NCI-H226 (cell line): ENCODE results near the gene ZBTB11.
A peak's percentile ranks its signal among the peaks of the same experiment; 100 is the strongest.
"Not testable (repeated sequence)": the region's sequence is repeated elsewhere in the genome, so short reads cannot be mapped to it uniquely, and the experiment has no call there.

Experiments used
- DNase-seq: peaks from one replicate; pipeline ENCODE4 v3.0.0-alpha.2; 2015

ZBTB11 gene

GRCh38 chr3:101676765-101677435 lies at the start of gene ZBTB11:
ZBTB11 (minus strand) TSS chr3:101677132; CDS start chr3:101676914, 218 bp downstream.
- DNase-seq, result peak; percentile 99

- no peak for DNase-seq
These were observed 49.0 kb upstream of the ZBTB11 start for GRCh38 chr3:101725890-101726275.

GRCh38 chr3:101725194-101725889 lies 48.4 kb upstream of the ZBTB11 start:
- no peak for DNase-seq

- DNase-seq, result peak; percentile 91
These were observed 47.6 kb upstream of the ZBTB11 start, which contains the start of gene CEP97 for GRCh38 chr3:101724329-101725193. CEP97 (plus strand) TSS chr3:101724614; CDS start chr3:101724677, 63 bp downstream.

- DNase-seq, result no peak
These were observed 45.7 kb upstream of the ZBTB11 start for GRCh38 chr3:101722394-101723173.

- DNase-seq, result no peak
These were observed 44.2 kb upstream of the ZBTB11 start for GRCh38 chr3:101720851-101721840.

- DNase-seq, result no peak
These were observed 42.8 kb upstream of the ZBTB11 start for GRCh38 chr3:101719604-101720185.

- no peak for DNase-seq
These were observed 41.5 kb upstream of the ZBTB11 start for GRCh38 chr3:101718455-101718854.

- no peak for DNase-seq
These were observed 32.2 kb upstream of the ZBTB11 start for GRCh38 chr3:101709126-101709525.

- DNase-seq, result not testable (repeated sequence)
These were observed 27.7 kb upstream of the ZBTB11 start for GRCh38 chr3:101704639-101705038.

GRCh38 chr3:101703169-101703568 lies 26.2 kb upstream of the ZBTB11 start:
- DNase-seq, result peak; percentile 68

GRCh38 chr3:101702726-101703125 lies 25.8 kb upstream of the ZBTB11 start:
- DNase-seq, result no peak

- DNase-seq, result no peak
These were observed 25.0 kb upstream of the ZBTB11 start for GRCh38 chr3:101701696-101702634.

- peak; percentile 41 for DNase-seq
These were observed 18.9 kb upstream of the ZBTB11 start for GRCh38 chr3:101695779-101696372.

GRCh38 chr3:101694836-101695235 lies 17.9 kb upstream of the ZBTB11 start:
- not testable (repeated sequence) for DNase-seq

- peak; percentile 42 for DNase-seq
These were observed 16.6 kb upstream of the ZBTB11 start for GRCh38 chr3:101693540-101693939.

GRCh38 chr3:101691685-101692671 lies 15.0 kb upstream of the ZBTB11 start:
- DNase-seq, result not testable (repeated sequence)

GRCh38 chr3:101690972-101691371 lies 14.0 kb upstream of the ZBTB11 start:
- no peak for DNase-seq
